ENCODE data around the gene WDR11.

Gene WDR11

GRCh38 chr10:120945182-120945581 lies 94.0 kb downstream of the WDR11 start:
- DNase-seq = no peak

- no peak for DNase-seq
Measured at GRCh38 chr10:120945801-120946302, 94.7 kb downstream of the WDR11 start.

GRCh38 chr10:120946497-120946896 lies 95.3 kb downstream of the WDR11 start:
- no peak for DNase-seq

- DNase-seq = no peak
Measured at GRCh38 chr10:120948889-120949608, 97.9 kb downstream of the WDR11 start.

GRCh38 chr10:120949609-120950031 lies 98.5 kb downstream of the WDR11 start:
- no peak for DNase-seq

GRCh38 chr10:120950051-120950561 lies 98.9 kb downstream of the WDR11 start:
- DNase-seq = no peak

- DNase-seq = no peak
Measured at GRCh38 chr10:120951288-120951687, 100.1 kb downstream of the WDR11 start.

GRCh38 chr10:120953897-120954296 lies 102.7 kb downstream of the WDR11 start:
- DNase-seq = no peak
